ENCODE results near the gene B3GALT4.

The B3GALT4 gene

GRCh38 chr6:33292996-33293682, 16.2 kb downstream of the B3GALT4 start:
- DNase-seq: no peak

GRCh38 chr6:33294086-33294823, 17.3 kb downstream of the B3GALT4 start:
- DNase-seq: no peak

- DNase-seq: no peak
These were observed 18.9 kb downstream of the B3GALT4 start for GRCh38 chr6:33295621-33296369.

GRCh38 chr6:33296797-33297405, 20.0 kb downstream of the B3GALT4 start:
- DNase-seq: no peak

- no peak for DNase-seq
These were observed 20.6 kb downstream of the B3GALT4 start for GRCh38 chr6:33297406-33297955.

- peak; percentile 42 for DNase-seq
These were observed 21.2 kb downstream of the B3GALT4 start for GRCh38 chr6:33297956-33298772.

- peak; percentile 62 for DNase-seq
These were observed 21.9 kb downstream of the B3GALT4 start, which contains the start of gene RGL2 for GRCh38 chr6:33298773-33299236. Gene RGL2 (minus strand): TSS chr6:33298942. CDS start chr6:33298610, 332 bp downstream.

- peak; percentile 94 for DNase-seq
These were observed 22.5 kb downstream of the B3GALT4 start for GRCh38 chr6:33299237-33299944.

GRCh38 chr6:33301877-33302276, 25.0 kb downstream of the B3GALT4 start:
- DNase-seq: no peak

- no peak for DNase-seq
These were observed 27.3 kb downstream of the B3GALT4 start for GRCh38 chr6:33304216-33304615.

GRCh38 chr6:33305052-33305451, 28.1 kb downstream of the B3GALT4 start:
- DNase-seq: no peak

- no peak for DNase-seq
These were observed 29.4 kb downstream of the B3GALT4 start for GRCh38 chr6:33306356-33306755.

- peak; percentile 82 for DNase-seq
These were observed 35.6 kb downstream of the B3GALT4 start for GRCh38 chr6:33312361-33313104.

- peak; percentile 65 for DNase-seq
These were observed 36.3 kb downstream of the B3GALT4 start for GRCh38 chr6:33313105-33313708.

GRCh38 chr6:33313709-33314514, 37.0 kb downstream of the B3GALT4 start, which contains the start of gene TAPBP:
Gene TAPBP (minus strand): TSS chr6:33314078. CDS start chr6:33314041, 37 bp downstream.
- DNase-seq: peak; percentile 83

- peak; percentile 67 for DNase-seq
These were observed 37.6 kb downstream of the B3GALT4 start for GRCh38 chr6:33314515-33314942.

GRCh38 chr6:33314943-33315792, 38.2 kb downstream of the B3GALT4 start:
- DNase-seq: no peak
